GM12872 (cell line): ENCODE data around the gene ZNF417.

Experiments
- TF ChIP-seq, protein P1 (sequence below): IDR thresholded peaks from 3 replicates; pipeline ENCODE4 v1.5.1; 2011; ENCODE audit warnings: low read depth, mild to moderate bottlenecking, low read length, moderate library complexity; ENCODE audit not compliant: insufficient read depth

The ZNF417 gene

DNA sequence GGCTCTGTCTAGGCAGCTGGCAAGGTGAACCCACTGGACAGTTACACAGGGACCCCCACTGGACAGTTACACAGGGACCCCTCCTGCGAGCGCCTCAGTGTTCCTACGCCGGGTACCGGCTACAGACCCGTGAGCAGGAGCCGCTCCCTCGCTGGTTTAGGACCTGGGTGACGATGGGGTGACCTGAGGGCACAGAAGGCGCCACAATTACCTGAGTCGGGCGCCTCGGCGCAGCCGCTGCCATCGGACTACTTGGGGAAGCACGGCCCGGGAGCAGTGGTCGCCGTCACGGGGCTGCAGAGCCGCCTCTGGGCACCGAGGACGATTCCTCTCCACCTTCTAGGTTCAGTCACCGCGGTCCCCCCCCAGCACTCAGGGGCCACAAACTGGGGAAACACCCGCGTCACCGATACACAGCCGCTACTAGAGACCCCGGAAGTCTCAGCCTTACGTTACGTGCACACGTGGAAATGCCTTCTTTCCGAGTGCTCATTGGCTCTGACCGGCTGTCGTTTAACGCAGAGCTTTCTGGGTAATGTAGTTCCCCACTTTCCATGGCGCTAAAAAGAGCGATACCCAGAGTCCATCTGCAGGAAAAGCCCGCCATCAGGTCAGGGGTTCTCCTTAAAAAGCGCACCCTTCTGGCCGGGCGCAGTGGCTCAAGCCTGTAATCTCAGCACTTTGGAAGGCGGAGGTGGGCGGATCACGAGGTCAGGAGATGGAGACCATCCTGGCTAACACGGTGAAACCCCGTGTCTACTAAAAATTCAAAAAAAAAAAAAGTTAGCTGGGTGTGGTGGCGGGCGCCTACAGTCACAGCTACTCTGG lies at the start of gene ZNF417:
Gene ZNF417 (minus strand): TSS at position 425 of the 828 bp plus-strand sequence. CDS start 181 bp downstream, at position 244.
- TF ChIP-seq, protein P1, sequence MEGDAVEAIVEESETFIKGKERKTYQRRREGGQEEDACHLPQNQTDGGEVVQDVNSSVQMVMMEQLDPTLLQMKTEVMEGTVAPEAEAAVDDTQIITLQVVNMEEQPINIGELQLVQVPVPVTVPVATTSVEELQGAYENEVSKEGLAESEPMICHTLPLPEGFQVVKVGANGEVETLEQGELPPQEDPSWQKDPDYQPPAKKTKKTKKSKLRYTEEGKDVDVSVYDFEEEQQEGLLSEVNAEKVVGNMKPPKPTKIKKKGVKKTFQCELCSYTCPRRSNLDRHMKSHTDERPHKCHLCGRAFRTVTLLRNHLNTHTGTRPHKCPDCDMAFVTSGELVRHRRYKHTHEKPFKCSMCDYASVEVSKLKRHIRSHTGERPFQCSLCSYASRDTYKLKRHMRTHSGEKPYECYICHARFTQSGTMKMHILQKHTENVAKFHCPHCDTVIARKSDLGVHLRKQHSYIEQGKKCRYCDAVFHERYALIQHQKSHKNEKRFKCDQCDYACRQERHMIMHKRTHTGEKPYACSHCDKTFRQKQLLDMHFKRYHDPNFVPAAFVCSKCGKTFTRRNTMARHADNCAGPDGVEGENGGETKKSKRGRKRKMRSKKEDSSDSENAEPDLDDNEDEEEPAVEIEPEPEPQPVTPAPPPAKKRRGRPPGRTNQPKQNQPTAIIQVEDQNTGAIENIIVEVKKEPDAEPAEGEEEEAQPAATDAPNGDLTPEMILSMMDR = peak; percentile 46; the same call in 2 of the 3 replicates

DNA sequence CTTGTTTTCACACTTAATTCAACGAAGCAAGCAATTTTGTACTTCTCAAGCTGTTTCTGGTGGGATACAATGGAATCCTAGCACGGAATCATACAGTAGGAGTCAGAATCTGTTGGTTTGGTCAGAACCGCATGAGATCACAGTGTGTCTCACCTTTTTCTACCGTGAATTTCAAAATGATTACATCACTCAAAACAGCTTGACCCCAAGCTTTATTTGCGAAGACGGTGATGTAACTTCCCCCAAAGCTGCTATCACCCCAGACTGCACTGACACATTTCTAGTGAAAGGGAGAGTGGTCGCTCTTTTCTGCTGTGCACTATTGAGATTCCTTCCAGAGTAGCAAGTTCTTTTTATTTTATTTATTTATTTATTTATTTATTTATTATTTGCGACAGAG lies 48.4 kb upstream of the ZNF417 start:
- TF ChIP-seq, protein P1 = no peak

DNA sequence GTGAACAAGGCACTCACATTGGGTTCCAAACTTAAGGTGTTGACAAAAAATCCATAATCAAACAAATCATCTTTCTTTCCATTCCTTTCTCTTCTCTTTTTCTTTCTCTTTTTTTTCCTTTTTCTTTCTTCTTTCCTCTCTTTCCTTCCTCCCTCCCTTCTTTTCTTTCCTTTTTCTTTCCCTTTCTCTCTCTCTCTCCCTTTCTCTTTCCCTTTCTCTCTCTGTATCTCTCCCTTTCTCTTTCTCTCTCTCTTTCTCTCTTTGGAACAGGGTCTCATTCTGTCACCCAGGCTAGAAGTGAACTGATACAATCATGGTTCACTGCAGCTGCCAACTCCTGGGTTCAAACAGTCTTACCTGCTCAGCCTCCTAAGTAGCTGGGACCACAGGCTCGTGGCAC lies 45.4 kb upstream of the ZNF417 start:
- TF ChIP-seq, protein P1 = no peak

DNA sequence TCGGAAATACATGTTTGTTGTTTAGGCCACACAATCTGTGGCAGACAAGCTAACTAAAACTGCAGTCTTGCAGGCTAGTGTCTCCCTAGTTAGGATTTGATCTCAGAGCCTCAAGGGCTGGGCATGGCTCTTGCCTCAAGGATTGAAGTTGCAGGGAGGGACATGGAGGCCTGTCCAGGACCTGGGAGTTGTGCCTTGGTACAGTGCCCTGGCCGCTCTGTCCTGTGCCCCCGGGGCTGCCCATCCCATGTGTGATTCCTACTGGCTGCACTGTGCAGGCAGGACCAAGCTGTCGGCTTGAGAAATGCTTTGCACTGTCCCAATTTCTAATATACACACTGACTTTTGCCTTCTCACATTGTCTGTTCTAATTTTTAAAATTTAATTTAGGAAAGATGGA lies 38.6 kb upstream of the ZNF417 start:
- TF ChIP-seq, protein P1 = no peak

DNA sequence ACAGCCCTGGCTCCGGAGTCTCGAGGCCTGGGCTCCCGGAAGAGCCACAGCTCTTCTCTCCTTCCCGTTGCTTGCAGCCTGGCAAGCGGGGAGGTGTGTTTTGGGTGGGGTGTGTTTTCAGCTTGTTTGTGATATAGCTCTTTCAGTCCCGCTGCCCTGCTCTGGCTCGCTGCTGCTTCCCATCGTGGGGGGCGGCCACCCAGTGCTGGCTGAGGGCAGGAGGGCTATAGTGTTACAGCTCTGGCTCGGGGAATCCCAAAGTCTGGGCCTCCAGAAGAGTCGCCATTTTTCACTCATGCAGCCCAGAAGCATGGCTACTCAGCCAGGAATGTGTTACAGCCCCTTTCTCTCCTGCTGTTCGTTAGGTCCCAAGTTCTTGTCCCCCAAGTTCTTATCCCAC lies 33.3 kb upstream of the ZNF417 start:
- TF ChIP-seq, protein P1 = no peak

DNA sequence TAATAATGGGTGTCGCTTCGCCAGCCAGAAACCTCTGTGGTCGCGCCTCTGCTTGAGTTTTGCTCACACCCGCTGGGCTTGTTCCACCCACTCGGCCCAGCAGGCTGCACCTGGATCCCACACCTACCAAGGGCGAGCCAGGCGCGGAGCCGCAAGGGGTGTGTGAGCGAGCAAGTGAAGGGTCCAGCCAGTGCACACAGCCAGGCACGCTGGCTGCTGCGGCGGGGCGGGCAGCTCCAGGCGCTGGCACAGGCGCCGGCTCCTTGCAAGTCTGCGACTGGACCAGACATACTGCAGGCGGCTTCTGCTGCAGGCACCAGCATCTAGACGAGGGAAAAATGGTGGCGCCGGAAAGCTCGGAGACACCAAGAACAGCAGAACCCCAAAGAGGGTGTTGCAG lies 32.9 kb upstream of the ZNF417 start:
- TF ChIP-seq, protein P1 = no peak

DNA sequence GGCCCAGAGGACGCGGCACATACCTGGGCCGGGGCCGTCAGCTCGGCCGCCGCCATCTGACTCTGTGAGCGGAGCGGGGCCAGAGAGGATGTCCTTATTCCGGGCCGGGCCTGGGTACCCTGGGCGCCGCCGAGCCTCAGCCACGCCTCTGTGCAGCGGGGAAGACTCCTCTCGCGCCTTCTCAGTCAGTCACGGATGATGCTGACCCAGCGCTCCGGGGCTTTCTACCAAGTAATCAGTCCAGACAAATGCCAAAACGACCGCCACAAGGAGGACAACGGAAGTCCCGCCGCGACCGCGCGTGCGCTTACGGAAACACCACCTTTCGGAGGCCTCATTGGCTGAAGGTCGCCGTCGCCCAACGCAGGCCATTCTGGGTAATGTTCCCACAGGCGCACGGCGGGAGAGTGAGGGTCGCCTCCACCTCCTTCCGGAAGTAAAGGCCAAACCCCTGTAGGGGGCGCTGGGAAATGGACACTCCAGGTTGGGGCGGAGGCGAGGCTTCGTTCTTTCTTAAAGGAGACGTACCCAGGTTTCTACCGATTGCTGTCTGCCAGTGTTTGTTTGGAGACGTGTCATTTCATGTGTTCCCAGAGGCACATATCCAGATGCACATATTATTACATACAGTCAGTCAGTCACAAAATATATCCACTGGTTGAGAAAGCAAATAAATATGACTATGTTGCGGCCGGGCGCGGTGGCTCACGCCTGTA lies 31.2 kb upstream of the ZNF417 start, which contains the start of gene ZNF256:
Gene ZNF256 (minus strand): TSS at position 288 of the 716 bp plus-strand sequence. CDS start 232 bp downstream, at position 56.
- TF ChIP-seq, protein P1 = peak; percentile 42; the same call in 2 of the 3 replicates
